A549 treated with RU486 at 1 μM for 4 hours (cell line): Measurements from ENCODE around the gene SEL1L2. TPM values are rescaled to one million over a fixed set of nuclear protein-coding genes. Genes with fewer than 3 reads are reported as not detected.

Source experiments
- total RNA-seq: library from RNA; stranded (reverse); fragments of 200-300 nt; extraction: Qiagen RNA extraction; gene quantifications from 5 replicates; pipeline ENCODE4 v1.2.3, GENCODE V29; 2022; ENCODE audit warnings: low read depth

SEL1L2 gene
- not detected in 5 replicates for total RNA-seq

DNA sequence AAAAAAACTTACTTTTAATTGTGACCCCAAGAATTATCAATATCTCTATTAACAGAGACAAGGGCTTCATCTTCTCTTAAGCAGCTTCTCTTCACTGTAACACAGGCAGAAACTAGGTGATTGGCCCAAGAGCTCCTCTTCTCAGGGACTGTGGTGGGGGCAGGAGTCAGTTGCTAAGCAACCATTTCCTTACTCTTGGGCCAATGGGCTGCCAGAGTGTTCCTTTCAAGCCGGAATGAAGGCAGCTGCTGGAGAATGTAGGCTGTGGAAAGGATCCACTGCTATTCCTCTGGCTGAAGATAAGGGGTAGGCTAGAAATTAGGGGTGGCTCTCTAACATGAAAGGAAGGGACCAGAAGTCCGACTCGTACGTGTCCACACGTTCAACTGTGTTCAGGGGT lies at the start of gene SEL1L2:
TSS of gene SEL1L2 (minus strand) at position 150 of the 400 bp plus-strand sequence. CDS start at position 70, 80 bp downstream.

DNA sequence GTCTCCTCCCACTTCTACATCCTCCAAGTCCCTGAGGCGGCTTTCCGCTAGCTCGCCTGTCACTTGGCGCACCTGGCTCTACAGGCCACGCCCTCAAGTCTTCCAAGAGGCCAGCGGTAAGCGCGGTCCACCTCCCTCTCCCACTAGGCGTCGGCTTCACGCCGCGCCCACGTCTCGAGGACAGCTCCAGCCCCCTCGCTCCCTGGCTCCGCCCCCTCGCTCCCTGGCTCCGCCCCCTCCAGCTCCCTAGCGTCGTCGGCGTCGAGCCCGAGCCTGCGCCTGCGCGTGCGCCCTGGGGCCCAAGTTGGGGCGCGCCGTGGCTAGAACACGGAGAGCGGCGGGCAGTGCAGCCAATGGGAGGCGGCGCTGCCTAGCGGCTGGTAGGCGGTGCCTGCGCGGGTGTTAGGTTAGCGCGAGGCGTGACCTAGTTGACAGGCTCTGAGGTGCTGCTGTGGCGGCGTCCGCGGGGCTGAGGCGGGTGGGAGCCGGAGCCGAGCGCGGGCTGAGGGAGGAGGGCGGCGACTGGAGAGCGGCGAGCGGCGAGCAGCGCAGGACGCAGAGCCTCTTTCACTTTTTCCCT lies 4.8 kb upstream of the SEL1L2 start, which contains the start of gene MACROD2:
TSS of gene MACROD2 (plus strand) at position 431 of the 580 bp plus-strand sequence.

Other genes starting within 250 kb of the SEL1L2 start
- gene ESF1, start 205.7 kb downstream of the SEL1L2 start, total RNA-seq, result 19.2 to 34.1 TPM (median 23.5 TPM) in 5 replicates
- gene NDUFAF5, start 205.6 kb downstream of the SEL1L2 start, total RNA-seq, result 30.6 to 38.4 TPM (median 37.3 TPM) in 5 replicates
- 0.53 to 1.2 TPM (median 0.73 TPM) in 5 replicates for gene MACROD2, start 4.9 kb upstream of the SEL1L2 start, total RNA-seq